ENCODE data around the gene P2RY8.

The P2RY8 gene

GRCh38 chrX:1493877-1494510 lies 43.0 kb downstream of the P2RY8 start:
- TF ChIP-seq, protein P1, sequence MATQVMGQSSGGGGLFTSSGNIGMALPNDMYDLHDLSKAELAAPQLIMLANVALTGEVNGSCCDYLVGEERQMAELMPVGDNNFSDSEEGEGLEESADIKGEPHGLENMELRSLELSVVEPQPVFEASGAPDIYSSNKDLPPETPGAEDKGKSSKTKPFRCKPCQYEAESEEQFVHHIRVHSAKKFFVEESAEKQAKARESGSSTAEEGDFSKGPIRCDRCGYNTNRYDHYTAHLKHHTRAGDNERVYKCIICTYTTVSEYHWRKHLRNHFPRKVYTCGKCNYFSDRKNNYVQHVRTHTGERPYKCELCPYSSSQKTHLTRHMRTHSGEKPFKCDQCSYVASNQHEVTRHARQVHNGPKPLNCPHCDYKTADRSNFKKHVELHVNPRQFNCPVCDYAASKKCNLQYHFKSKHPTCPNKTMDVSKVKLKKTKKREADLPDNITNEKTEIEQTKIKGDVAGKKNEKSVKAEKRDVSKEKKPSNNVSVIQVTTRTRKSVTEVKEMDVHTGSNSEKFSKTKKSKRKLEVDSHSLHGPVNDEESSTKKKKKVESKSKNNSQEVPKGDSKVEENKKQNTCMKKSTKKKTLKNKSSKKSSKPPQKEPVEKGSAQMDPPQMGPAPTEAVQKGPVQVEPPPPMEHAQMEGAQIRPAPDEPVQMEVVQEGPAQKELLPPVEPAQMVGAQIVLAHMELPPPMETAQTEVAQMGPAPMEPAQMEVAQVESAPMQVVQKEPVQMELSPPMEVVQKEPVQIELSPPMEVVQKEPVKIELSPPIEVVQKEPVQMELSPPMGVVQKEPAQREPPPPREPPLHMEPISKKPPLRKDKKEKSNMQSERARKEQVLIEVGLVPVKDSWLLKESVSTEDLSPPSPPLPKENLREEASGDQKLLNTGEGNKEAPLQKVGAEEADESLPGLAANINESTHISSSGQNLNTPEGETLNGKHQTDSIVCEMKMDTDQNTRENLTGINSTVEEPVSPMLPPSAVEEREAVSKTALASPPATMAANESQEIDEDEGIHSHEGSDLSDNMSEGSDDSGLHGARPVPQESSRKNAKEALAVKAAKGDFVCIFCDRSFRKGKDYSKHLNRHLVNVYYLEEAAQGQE (IDR thresholded peaks at IDR 0.05; ENCODE audit: insufficient read depth in 1 of 2, low read depth in 2 of 2, low read length in 2 of 2) = no peak
- TF ChIP-seq SIN3A (IDR thresholded peaks at IDR 0.05; ENCODE audit: borderline replicate concordance, insufficient read depth, low read length) (no peak), TAF1 (IDR thresholded peaks at IDR 0.05; ENCODE audit: borderline replicate concordance, insufficient read depth, low read length) (no peak), FOXP2 (optimal IDR thresholded peaks at IDR 0.05; ENCODE audit: borderline replicate concordance, extremely low read depth, extremely low read length, insufficient read depth) (no peak), POLR2AphosphoS5 (IDR thresholded peaks at IDR 0.05; ENCODE audit: low read depth, low read length) (no peak)

- TF ChIP-seq TAF1 (IDR thresholded peaks at IDR 0.05; ENCODE audit: borderline replicate concordance, insufficient read depth, low read length) = no peak
- TF ChIP-seq, protein P1 (IDR thresholded peaks at IDR 0.05; ENCODE audit: insufficient read depth in 1 of 2, low read depth in 2 of 2, low read length in 2 of 2) = no peak
These were observed 43.6 kb downstream of the P2RY8 start for GRCh38 chrX:1493412-1493811.

DNA sequence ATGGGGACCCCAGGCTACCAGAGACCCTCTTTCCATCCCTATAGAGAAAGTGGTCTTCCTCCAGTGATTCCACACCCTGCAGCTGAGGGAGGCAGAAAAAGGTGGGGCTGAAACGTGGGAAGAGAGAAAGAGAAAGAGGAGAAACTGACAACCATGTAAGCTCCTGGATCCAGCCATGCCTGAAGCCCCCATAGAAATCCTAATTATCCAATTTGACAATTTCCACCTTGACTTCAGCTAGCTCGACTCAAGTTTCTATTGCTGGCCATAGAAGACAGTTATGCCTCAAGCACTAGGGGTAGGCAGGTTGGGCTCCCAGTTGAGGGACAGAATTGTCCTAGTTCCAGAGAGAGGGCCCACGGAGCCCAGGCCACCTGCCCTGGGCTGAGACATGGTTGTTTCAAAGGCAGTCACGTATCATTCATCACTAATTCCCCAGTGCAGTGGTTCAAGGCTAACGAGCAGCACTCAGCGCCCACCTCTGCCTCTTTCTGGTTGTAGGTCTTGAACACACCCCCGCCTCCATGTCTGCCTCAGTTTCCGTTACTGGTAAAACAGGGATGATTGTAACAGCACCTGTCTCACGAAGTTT lies 44.5 kb downstream of the P2RY8 start:
- no peak for TF ChIP-seq TAF1 (IDR thresholded peaks at IDR 0.05; ENCODE audit: borderline replicate concordance, insufficient read depth, low read length)
- no peak for TF ChIP-seq SIN3A (IDR thresholded peaks at IDR 0.05; ENCODE audit: borderline replicate concordance, insufficient read depth, low read length)
- TF ChIP-seq POLR2AphosphoS5 (IDR thresholded peaks at IDR 0.05; ENCODE audit: low read depth, low read length) = no peak
- TF ChIP-seq FOXP2 (optimal IDR thresholded peaks at IDR 0.05; ENCODE audit: borderline replicate concordance, extremely low read depth, extremely low read length, insufficient read depth) = no peak
- TF ChIP-seq, protein P1 (IDR thresholded peaks at IDR 0.05; ENCODE audit: insufficient read depth in 1 of 2, low read depth in 2 of 2, low read length in 2 of 2) = no peak

- TF ChIP-seq POLR2AphosphoS5 (IDR thresholded peaks at IDR 0.05; ENCODE audit: low read depth, low read length) = no peak
- TF ChIP-seq, protein P1 (IDR thresholded peaks at IDR 0.05; ENCODE audit: insufficient read depth in 1 of 2, low read depth in 2 of 2, low read length in 2 of 2) = no peak
- TF ChIP-seq FOXP2 (optimal IDR thresholded peaks at IDR 0.05; ENCODE audit: borderline replicate concordance, extremely low read depth, extremely low read length, insufficient read depth) = no peak
These were observed 45.1 kb downstream of the P2RY8 start for GRCh38 chrX:1491851-1492349.

GRCh38 chrX:1488745-1489144 lies 48.2 kb downstream of the P2RY8 start:
- TF ChIP-seq, protein P1 (IDR thresholded peaks at IDR 0.05; ENCODE audit: insufficient read depth in 1 of 2, low read depth in 2 of 2, low read length in 2 of 2) = no peak
- no peak for TF ChIP-seq POLR2AphosphoS5 (IDR thresholded peaks at IDR 0.05; ENCODE audit: low read depth, low read length)
- no peak for TF ChIP-seq FOXP2 (optimal IDR thresholded peaks at IDR 0.05; ENCODE audit: borderline replicate concordance, extremely low read depth, extremely low read length, insufficient read depth)
- no peak for TF ChIP-seq TAF1 (IDR thresholded peaks at IDR 0.05; ENCODE audit: borderline replicate concordance, insufficient read depth, low read length)
